Measurements from ENCODE around the gene ZFAND5. TPM values are rescaled to one million over a fixed set of nuclear protein-coding genes. Genes with fewer than 3 reads are reported as not detected.

ZFAND5 gene
- total RNA-seq, 4 donors from 2014 or later, result 124 to 488 (median 288) TPM

- no peaks in the 10 kb centered on the region for H3K36me3 ChIP-seq
- ATAC-seq, result no peak
- peaks cover 5 to 30% (median 8%) of the 10 kb centered on the region in 3 donors for H3K4me1 ChIP-seq
- WGBS, 2 donors (ENCODE audit: low coverage in 1 of 2), result 58 to 76% methylated on average over 2 of the region's 2 CpGs
- H3K9me3 ChIP-seq, result no peaks in the 10 kb centered on the region
- TF ChIP-seq, protein P1, sequence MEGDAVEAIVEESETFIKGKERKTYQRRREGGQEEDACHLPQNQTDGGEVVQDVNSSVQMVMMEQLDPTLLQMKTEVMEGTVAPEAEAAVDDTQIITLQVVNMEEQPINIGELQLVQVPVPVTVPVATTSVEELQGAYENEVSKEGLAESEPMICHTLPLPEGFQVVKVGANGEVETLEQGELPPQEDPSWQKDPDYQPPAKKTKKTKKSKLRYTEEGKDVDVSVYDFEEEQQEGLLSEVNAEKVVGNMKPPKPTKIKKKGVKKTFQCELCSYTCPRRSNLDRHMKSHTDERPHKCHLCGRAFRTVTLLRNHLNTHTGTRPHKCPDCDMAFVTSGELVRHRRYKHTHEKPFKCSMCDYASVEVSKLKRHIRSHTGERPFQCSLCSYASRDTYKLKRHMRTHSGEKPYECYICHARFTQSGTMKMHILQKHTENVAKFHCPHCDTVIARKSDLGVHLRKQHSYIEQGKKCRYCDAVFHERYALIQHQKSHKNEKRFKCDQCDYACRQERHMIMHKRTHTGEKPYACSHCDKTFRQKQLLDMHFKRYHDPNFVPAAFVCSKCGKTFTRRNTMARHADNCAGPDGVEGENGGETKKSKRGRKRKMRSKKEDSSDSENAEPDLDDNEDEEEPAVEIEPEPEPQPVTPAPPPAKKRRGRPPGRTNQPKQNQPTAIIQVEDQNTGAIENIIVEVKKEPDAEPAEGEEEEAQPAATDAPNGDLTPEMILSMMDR (IDR thresholded peaks at IDR 0.05), result no peak
- no peak overlapping the region for H3K4me3 ChIP-seq
- no peaks in the 10 kb centered on the region for H3K27me3 ChIP-seq
- no peak overlapping the region for H3K27ac ChIP-seq
Measured at GRCh38 chr9:72394066-72394465, 29.1 kb upstream of the ZFAND5 start.

- no peak for ATAC-seq
- TF ChIP-seq POLR2AphosphoS5 (IDR thresholded peaks at IDR 0.05) (no peak), EP300 (IDR thresholded peaks at IDR 0.05) (no peak), POLR2A (IDR thresholded peaks at IDR 0.05) (no peak)
- TF ChIP-seq, protein P1 (IDR thresholded peaks at IDR 0.05), result no peak
- Histone ChIP-seq H3K27me3 (no peaks in the 10 kb centered on the region), H3K27ac (no peak overlapping the region), H3K4me1 (peaks cover 0 to 13% (median 3%) of the 10 kb centered on the region in 3 donors), H3K4me3 (no peak overlapping the region), H3K9me3 (no peaks in the 10 kb centered on the region), H3K36me3 (no peaks in the 10 kb centered on the region)
- 68 to 74% methylated on average over 2 of the region's 2 CpGs for WGBS, 2 donors (ENCODE audit: low coverage in 1 of 2)
Measured at GRCh38 chr9:72390907-72391306, 25.9 kb upstream of the ZFAND5 start.

GRCh38 chr9:72386186-72386585 lies 21.2 kb upstream of the ZFAND5 start:
- no peaks in the 10 kb centered on the region for H3K9me3 ChIP-seq
- TF ChIP-seq, protein P1 (IDR thresholded peaks at IDR 0.05), result no peak
- TF ChIP-seq EP300 (IDR thresholded peaks at IDR 0.05), result no peak
- TF ChIP-seq POLR2A (IDR thresholded peaks at IDR 0.05), result no peak
- TF ChIP-seq POLR2AphosphoS5 (IDR thresholded peaks at IDR 0.05), result no peak
- H3K36me3 ChIP-seq, result no peaks in the 10 kb centered on the region
- 82 to 83% methylated on average over 1 of the region's 1 CpG for WGBS, 2 donors (ENCODE audit: low coverage in 1 of 2)
- no peak overlapping the region for H3K4me3 ChIP-seq
- H3K4me1 ChIP-seq, result peaks cover 0 to 14% (median 0%) of the 10 kb centered on the region in 3 donors
- ATAC-seq, result no peak
- H3K27ac ChIP-seq, result no peak overlapping the region
- H3K27me3 ChIP-seq, result no peaks in the 10 kb centered on the region

DNA sequence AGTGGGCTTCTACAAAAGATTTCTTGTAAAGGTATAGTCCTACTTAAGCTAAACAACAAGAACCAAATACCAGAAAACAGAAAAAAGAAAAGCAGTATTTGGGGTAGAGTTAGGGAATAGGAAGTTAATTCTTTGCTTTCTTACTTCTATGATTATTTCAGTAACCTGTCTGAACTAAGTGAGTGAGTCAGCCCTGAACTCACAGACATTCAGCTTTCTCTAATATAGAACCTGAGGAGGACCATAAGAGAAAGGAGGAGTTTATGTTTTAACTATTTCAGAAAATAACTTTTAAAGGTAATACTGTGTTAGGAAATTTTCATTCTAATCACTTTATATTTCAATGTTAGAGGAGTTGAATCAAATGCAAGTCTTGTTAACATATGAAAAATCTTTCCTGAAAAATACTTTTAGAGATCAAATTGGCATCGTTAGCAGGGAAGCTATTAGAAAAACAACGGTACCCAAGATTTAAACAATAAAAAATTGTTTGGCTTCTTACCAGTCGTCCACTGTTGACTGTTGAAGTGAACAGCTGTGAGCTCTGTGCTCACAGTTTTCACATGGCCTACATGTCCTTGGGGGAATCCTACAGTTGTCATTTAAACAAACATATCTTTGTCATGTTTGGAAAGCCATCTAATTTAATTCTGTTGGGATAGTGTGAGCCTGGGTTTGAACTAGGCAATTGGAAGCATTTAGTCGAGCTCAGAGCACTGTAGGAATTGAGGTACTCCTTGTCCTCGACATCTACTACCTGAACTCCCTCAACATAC lies 19.9 kb upstream of the ZFAND5 start:
- no peaks in the 10 kb centered on the region for H3K27me3 ChIP-seq
- no peak overlapping the region for H3K4me3 ChIP-seq
- no peaks in the 10 kb centered on the region for H3K9me3 ChIP-seq
- ATAC-seq, result no peak
- H3K36me3 ChIP-seq, result no peaks in the 10 kb centered on the region
- 32 to 44% methylated on average over 5 of the region's 5 CpGs for WGBS, 2 donors (ENCODE audit: low coverage in 1 of 2)
- peak overlapping the region in 1 of 4 donors; percentile 13 for H3K27ac ChIP-seq
- peaks cover 0 to 14% (median 0%) of the 10 kb centered on the region in 3 donors for H3K4me1 ChIP-seq
- TF ChIP-seq POLR2A (IDR thresholded peaks at IDR 0.05), result no peak
- no peak for TF ChIP-seq POLR2AphosphoS5 (IDR thresholded peaks at IDR 0.05)
- TF ChIP-seq, protein P1 (IDR thresholded peaks at IDR 0.05), result no peak
